HCT116 (cell line): ENCODE results near the gene DKK1. TPM values are rescaled to one million over a fixed set of nuclear protein-coding genes. Genes with fewer than 3 reads are reported as not detected.

Source experiments
- ATAC-seq: fragments of 200-7000 bp; cut with Tn5 transposase; 2 replicates; pipeline ENCODE4 v1.9.1; 2020; ENCODE audit warnings: mild to moderate bottlenecking, moderate library complexity
- BruUV-seq: library from RNA; stranded (reverse); fragments of 400-500 nt; replicated peaks from 2 replicates; lab custom pipeline; 2021; lab: Mats Ljungman, UMichigan
- CTCF ChIA-PET: fragments of 300-600 bp; sonication (Branson Sonifier 250); formaldehyde crosslinking; loops from one replicate; lab custom pipeline; 2021; ENCODE audit warnings: antibody characterized with exemption; lab: Charles Lee
- POLR2A ChIA-PET: fragments of 300-600, 350-600 bp; sonication (Branson Sonifier 250); formaldehyde crosslinking; loops from one replicate; lab custom pipeline; 2021; ENCODE audit warnings: antibody characterized with exemption; lab: Charles Lee
- RAD21 ChIA-PET, 2 experiments: fragments of 300-600 bp; sonication (Branson Sonifier 250); formaldehyde crosslinking; loops; one replicate each; lab custom pipeline; 2023; ENCODE audit warnings: low total read pairs in 2 of 2; ENCODE audit not compliant: uncharacterized antibody in 2 of 2, unreplicated experiment in 2 of 2, low non-redundant PET in 1 of 2; lab: Charles Lee
- DNase-seq: peaks from one replicate; pipeline ENCODE4 v3.0.0-alpha.2; 2010; ENCODE audit warnings: low read depth, low spot score
- H2AFZ ChIP-seq: fragments of 200-600 bp; shearing (Covaris generic), sonication (generic); 2 replicates; pipeline ENCODE4 v1.6.1; 2017; ENCODE audit warnings: low read depth, mixed run types, mixed read lengths, antibody characterized with exemption, low read length; ENCODE audit not compliant: poor library complexity, severe bottlenecking
- H3K27ac ChIP-seq: 2 replicates; pipeline ENCODE4 v1.5.1; 2012; ENCODE audit warnings: low read depth, low read length
- H3K27me3 ChIP-seq: fragments of 200-600 bp; sonication (generic); 2 replicates; pipeline ENCODE4 v1.6.1; 2016; ENCODE audit warnings: mixed run types, low read length, mixed read lengths; ENCODE audit not compliant: insufficient read depth
- H3K36me3 ChIP-seq, 2 experiments: fragments of 200-500 bp in 1 of 2; fragments of 200-600 bp in 1 of 2; sonication (Bioruptor generic) in 1 of 2; sonication (generic) in 1 of 2; 2 replicates each; pipeline versions ENCODE4 v1.5.1 to v1.6.1; 2014 to 2016; ENCODE audit warnings: low read length in 2 of 2, inconsistent platforms in 1 of 2, mixed read lengths in 1 of 2, mixed run types in 1 of 2; ENCODE audit not compliant: insufficient read depth in 2 of 2, control insufficient read depth in 1 of 2
- H3K4me1 ChIP-seq, 2 experiments: fragments of 200-600 bp in 1 of 2; sonication (generic) in 1 of 2; 2 replicates each; pipeline versions ENCODE4 v1.5.1 to v1.6.1; 2012 to 2017; ENCODE audit warnings: low read length in 2 of 2, inconsistent platforms in 1 of 2, mild to moderate bottlenecking in 1 of 2, mixed read lengths in 1 of 2, mixed run types in 1 of 2, moderate library complexity in 1 of 2; ENCODE audit not compliant: insufficient read depth in 2 of 2, control insufficient read depth in 1 of 2
- H3K4me2 ChIP-seq: fragments of 200-600 bp; sonication (generic); 2 replicates; pipeline ENCODE4 v1.6.1; 2017; ENCODE audit warnings: mixed run types, low read length, mixed read lengths
- H3K4me3 ChIP-seq, 2 experiments: fragments of 200-600 bp in 1 of 2; sonication (generic) in 1 of 2; replicated peaks in 1 of 2; 2 replicates each; pipeline ENCODE4 v1.5.1; 2011 to 2016; ENCODE audit warnings: low read length in 2 of 2, control low read depth in 1 of 2, low read depth in 1 of 2, mild to moderate bottlenecking in 1 of 2, mixed read lengths in 1 of 2, mixed run types in 1 of 2
- H3K79me2 ChIP-seq: fragments of 200-600 bp; sonication (generic); 2 replicates; pipeline ENCODE4 v1.6.1; 2017; ENCODE audit warnings: mild to moderate bottlenecking, mixed run types, low read length, moderate library complexity, mixed read lengths; ENCODE audit not compliant: insufficient read depth
- H3K9ac ChIP-seq: fragments of 200-600 bp; sonication (generic); 2 replicates; pipeline ENCODE4 v1.6.1; 2016; ENCODE audit warnings: low read length, mixed read lengths
- H3K9me2 ChIP-seq: fragments of 200-600 bp; sonication (generic), shearing (Covaris generic); 2 replicates; pipeline ENCODE4 v1.6.1; 2017; ENCODE audit warnings: mixed run types, mild to moderate bottlenecking, moderate library complexity; ENCODE audit not compliant: insufficient read depth
- H3K9me3 ChIP-seq, 2 experiments: fragments of 200-500 bp in 1 of 2; fragments of 200-600 bp in 1 of 2; sonication (Bioruptor generic) in 1 of 2; sonication (generic) in 1 of 2; 2 replicates each; pipeline ENCODE4 v1.6.1; 2014 to 2017; ENCODE audit warnings: low read length in 2 of 2, mixed read lengths in 2 of 2, inconsistent platforms in 1 of 2, low read depth in 1 of 2, mild to moderate bottlenecking in 1 of 2, mixed run types in 1 of 2, moderate library complexity in 1 of 2; ENCODE audit not compliant: control insufficient read depth in 1 of 2, insufficient read depth in 1 of 2
- H4K20me1 ChIP-seq: fragments of 200-600 bp; sonication (generic), shearing (Covaris generic); 2 replicates; pipeline ENCODE4 v1.6.1; 2017; ENCODE audit warnings: mixed run types, mild to moderate bottlenecking, moderate library complexity; ENCODE audit not compliant: insufficient read depth
- CBX3 ChIP-seq: IDR thresholded peaks from 2 replicates; pipeline ENCODE4 v1.6.1; 2012; ENCODE audit warnings: low read depth
- ELF1 ChIP-seq: IDR thresholded peaks from 2 replicates; pipeline ENCODE4 v1.6.1; 2012; ENCODE audit warnings: low read depth, borderline replicate concordance
- EZH2 ChIP-seq: fragments of 200-600 bp; sonication (generic); IDR thresholded peaks from 2 replicates; pipeline ENCODE4 v1.6.1; 2017; ENCODE audit warnings: antibody characterized with exemption, mixed run types
- JUND ChIP-seq: IDR thresholded peaks from 2 replicates; pipeline ENCODE4 v1.6.1; 2012
- MAX ChIP-seq: IDR thresholded peaks from 2 replicates; pipeline ENCODE4 v1.6.1; 2012
- POLR2A ChIP-seq: IDR thresholded peaks from 2 replicates; pipeline ENCODE4 v1.7.0; 2011; ENCODE audit warnings: borderline replicate concordance; ENCODE audit not compliant: insufficient read depth, insufficient read length; ENCODE audit errors: extremely low read depth
- POLR2AphosphoS5 ChIP-seq: IDR thresholded peaks from 2 replicates; pipeline ENCODE4 v1.6.1; 2011; ENCODE audit warnings: mild to moderate bottlenecking, low read depth, low read length, moderate library complexity
- REST ChIP-seq: IDR thresholded peaks from 2 replicates; pipeline ENCODE4 v1.6.1; 2012; ENCODE audit warnings: low read depth
- SIN3A ChIP-seq: IDR thresholded peaks from 2 replicates; pipeline ENCODE4 v1.6.1; 2012; ENCODE audit warnings: low read depth
- intact Hi-C: fragments of 100-400 bp; cut with micrococcal nuclease; formaldehyde crosslinking; loops from 2 replicates; pipeline ENCODE4 v1.10.0; 2022
- total RNA-seq: library from RNA; stranded (reverse); gene quantifications from one replicate; pipeline ENCODE4 v1.2.1, GENCODE V29; 2021; ENCODE audit not compliant: unreplicated experiment

DKK1 gene
- total RNA-seq, 1 experiment from 2014 or later = 315 TPM

- no peak overlapping the region for H3K27ac ChIP-seq
- intact Hi-C loops = no loop called here
- H4K20me1 ChIP-seq = no peaks in the 10 kb centered on the region
- no peaks in the 10 kb centered on the region for H3K36me3 ChIP-seq
- no peak overlapping the region for H3K4me3 ChIP-seq
- no peak overlapping the region for H2AFZ ChIP-seq
- RAD21 ChIA-PET = no interaction called here
- POLR2A ChIA-PET = no interaction called here
- H3K4me1 ChIP-seq = peaks cover under 1 to 6% of the 10 kb centered on the region in 2 experiments; a peak in 3 of 4 replicates
- CTCF ChIA-PET = no interaction called here
- H3K4me2 ChIP-seq = no peak overlapping the region
- H3K27me3 ChIP-seq = no peaks in the 10 kb centered on the region
- DNase-seq (no peak), ATAC-seq (no peak)
- no peaks in the 10 kb centered on the region for H3K9me3 ChIP-seq
- BruUV-seq = no TSS peak
- no peak overlapping the region for H3K9ac ChIP-seq
- H3K9me2 ChIP-seq = no peaks in the 10 kb centered on the region; the same call in 1 of the 2 replicates
- H3K79me2 ChIP-seq = no peaks in the 10 kb centered on the region
- TF ChIP-seq REST = no peak
- TF ChIP-seq POLR2A = no peak
- TF ChIP-seq MAX = no peak
- no peak for TF ChIP-seq SIN3A
- no peak for TF ChIP-seq POLR2AphosphoS5
- no peak for TF ChIP-seq CBX3
- TF ChIP-seq EZH2 = no peak
- TF ChIP-seq ELF1 = no peak
- no peak for TF ChIP-seq JUND
Measured at GRCh38 chr10:52348037-52348564, 34.0 kb downstream of the DKK1 start.
